ENCODE data around the gene PXYLP1. TPM values are rescaled to one million over a fixed set of nuclear protein-coding genes. Genes with fewer than 3 reads are reported as not detected.
"Not testable (repeated sequence)": the region's sequence is repeated elsewhere in the genome, so short reads cannot be mapped to it uniquely, and the experiment has no call there.

PXYLP1 gene
- total RNA-seq, 1 experiment from 2014 or later: 7.8 TPM

GRCh38 chr3:141312354-141313092, 80.9 kb downstream of the PXYLP1 start:
- H3K27ac ChIP-seq: no peak overlapping the region
- no peak for TF ChIP-seq EZH2 (IDR thresholded peaks at IDR 0.05; ENCODE audit: low read depth)
- TF ChIP-seq CTCF (conservative IDR thresholded peaks at IDR 0.05): no peak
- peaks cover 7% of the 10 kb centered on the region for H3K4me1 ChIP-seq (replicated peaks; ENCODE audit: insufficient read depth)
- H4K20me1 ChIP-seq (ENCODE audit: insufficient read depth): no peaks in the 10 kb centered on the region
- no peaks in the 10 kb centered on the region for H3K9me2 ChIP-seq (ENCODE audit: insufficient read depth)
- H3K4me2 ChIP-seq: peak overlapping the region; percentile 87
- ChIA-PET CTCF (interaction anchor here (1.0 to 2.2 kb wide), 6 partner anchors 19 to 253 kb away, joined by 3 to 43 read pairs (median 4); no protein-coding TSS in a partner anchor), POLR2A (ENCODE audit: unreplicated experiment) (no interaction called here)
- H3K79me2 ChIP-seq (ENCODE audit: low read depth): peaks cover 6% of the 10 kb centered on the region
- BruUV-seq (replicated peaks): no TSS peak
- H3K36me3 ChIP-seq (ENCODE audit: low read depth): no peaks in the 10 kb centered on the region
- peak overlapping the region; percentile 95 for H2AFZ ChIP-seq
- intact Hi-C loops (cut with micrococcal nuclease; ENCODE audit: unreplicated experiment): loop anchor here (10.0 kb wide), 2 partner anchors 422 to 602 kb away; partner anchors contain the start of gene RNF7
- no peak for DNase-seq
- H3K27me3 ChIP-seq (ENCODE audit: insufficient read depth, low read depth): no peaks in the 10 kb centered on the region
- H3K9me3 ChIP-seq (ENCODE audit: insufficient read depth, low read depth): no peaks in the 10 kb centered on the region
- H3K4me3 ChIP-seq: peak overlapping the region; percentile 79
- H3F3A ChIP-seq (ENCODE audit: insufficient read depth, low read depth): no peaks in the 10 kb centered on the region

- no peak for DNase-seq
- no peak overlapping the region for H2AFZ ChIP-seq
- TF ChIP-seq CTCF (conservative IDR thresholded peaks at IDR 0.05): no peak
- TF ChIP-seq EZH2 (IDR thresholded peaks at IDR 0.05; ENCODE audit: low read depth): no peak
- H3K9me2 ChIP-seq (ENCODE audit: insufficient read depth): no peaks in the 10 kb centered on the region
- H3K4me3 ChIP-seq: no peak overlapping the region
- H3K79me2 ChIP-seq (ENCODE audit: low read depth): peaks cover 6% of the 10 kb centered on the region
- ChIA-PET POLR2A (ENCODE audit: unreplicated experiment) (no interaction called here), CTCF (interaction anchor here (1.5 to 2.2 kb wide), 3 partner anchors 136 to 147 kb away, joined by 3 to 43 read pairs (median 3); no protein-coding TSS in a partner anchor)
- H3K27me3 ChIP-seq (ENCODE audit: insufficient read depth, low read depth): no peaks in the 10 kb centered on the region
- BruUV-seq (replicated peaks): no TSS peak
- H3K9me3 ChIP-seq (ENCODE audit: insufficient read depth, low read depth): no peaks in the 10 kb centered on the region
- peaks cover 7% of the 10 kb centered on the region for H3K4me1 ChIP-seq (replicated peaks; ENCODE audit: insufficient read depth)
- H3K36me3 ChIP-seq (ENCODE audit: low read depth): no peaks in the 10 kb centered on the region
- intact Hi-C loops (cut with micrococcal nuclease; ENCODE audit: unreplicated experiment): loop anchor here (10.0 kb wide), 2 partner anchors 422 to 602 kb away; partner anchors contain the start of gene RNF7
- no peak overlapping the region for H3K27ac ChIP-seq
- H3K4me2 ChIP-seq: no peak overlapping the region
- H3F3A ChIP-seq (ENCODE audit: insufficient read depth, low read depth): no peaks in the 10 kb centered on the region
- H4K20me1 ChIP-seq (ENCODE audit: insufficient read depth): no peaks in the 10 kb centered on the region
Observed at GRCh38 chr3:141313093-141313683, 81.6 kb downstream of the PXYLP1 start.

- H3K27me3 ChIP-seq (ENCODE audit: insufficient read depth, low read depth); POLR2A ChIA-PET (ENCODE audit: unreplicated experiment); H3K4me1 ChIP-seq (replicated peaks; ENCODE audit: insufficient read depth); CTCF ChIA-PET; H3K4me2 ChIP-seq; H2AFZ ChIP-seq; H3K79me2 ChIP-seq (ENCODE audit: low read depth); H3K27ac ChIP-seq; H3K4me3 ChIP-seq; H3K36me3 ChIP-seq (ENCODE audit: low read depth); H3F3A ChIP-seq (ENCODE audit: insufficient read depth, low read depth); H4K20me1 ChIP-seq (ENCODE audit: insufficient read depth); BruUV-seq (replicated peaks); H3K9me3 ChIP-seq (ENCODE audit: insufficient read depth, low read depth); H3K9me2 ChIP-seq (ENCODE audit: insufficient read depth); DNase-seq: not testable (repeated sequence)
- intact Hi-C loops (cut with micrococcal nuclease; ENCODE audit: unreplicated experiment): loop anchor here (10.0 kb wide), 2 partner anchors 420 to 600 kb away; partner anchors contain the start of gene RNF7
Observed at GRCh38 chr3:141314415-141314814, 82.8 kb downstream of the PXYLP1 start.
